AG04450 (cell line): ENCODE results near the gene CLSTN3. TPM values are rescaled to one million over a fixed set of nuclear protein-coding genes. Genes with fewer than 3 reads are reported as not detected.

Experiments used
- CTCF ChIA-PET: fragments of 300-600, 350-600 bp; formaldehyde crosslinking; extraction: SDS; loops from one replicate; lab custom pipeline; 2022; ENCODE audit warnings: antibody characterized with exemption, inconsistent platforms; lab: Charles Lee
- POLR2A ChIA-PET: fragments of 350-600 bp; formaldehyde crosslinking; extraction: SDS; loops from one replicate; lab custom pipeline; 2021; ENCODE audit warnings: antibody characterized with exemption, inconsistent platforms; lab: Yijun Ruan, JAX
- DNase-seq: peaks from one replicate; pipeline ENCODE4 v3.0.0-alpha.2; 2011; ENCODE audit warnings: low read depth, low spot score
- H3K27ac ChIP-seq: one replicate; pipeline ENCODE4 v1.5.1; 2012; ENCODE audit warnings: low read depth, low read length, control low read depth
- H3K27me3 ChIP-seq: one replicate; pipeline ENCODE4 v1.6.0; 2012; ENCODE audit warnings: low read length; ENCODE audit not compliant: control insufficient read depth, insufficient read depth
- H3K4me3 ChIP-seq: 2 replicates; pipeline ENCODE4 v1.5.1; 2011; ENCODE audit warnings: mild to moderate bottlenecking, low read depth, low read length, control low read depth
- H3K9me3 ChIP-seq: 2 replicates; pipeline ENCODE4 v1.5.1; 2012; ENCODE audit warnings: low read length; ENCODE audit not compliant: control insufficient read depth, insufficient read depth
- CTCF ChIP-seq: IDR thresholded peaks from 2 replicates; pipeline ENCODE4 v1.5.1; 2011; ENCODE audit warnings: low read depth, low read length, control low read depth, inconsistent platforms
- polyA plus RNA-seq: library from polyadenylated mRNA; depleted of rRNA; stranded (reverse); fragments of >200 nt; gene quantifications from 2 replicates; pipeline ENCODE4 v1.2.3, GENCODE V29; 2011

Gene CLSTN3
- polyA plus RNA-seq, 1 experiment = 22.3 TPM

DNA sequence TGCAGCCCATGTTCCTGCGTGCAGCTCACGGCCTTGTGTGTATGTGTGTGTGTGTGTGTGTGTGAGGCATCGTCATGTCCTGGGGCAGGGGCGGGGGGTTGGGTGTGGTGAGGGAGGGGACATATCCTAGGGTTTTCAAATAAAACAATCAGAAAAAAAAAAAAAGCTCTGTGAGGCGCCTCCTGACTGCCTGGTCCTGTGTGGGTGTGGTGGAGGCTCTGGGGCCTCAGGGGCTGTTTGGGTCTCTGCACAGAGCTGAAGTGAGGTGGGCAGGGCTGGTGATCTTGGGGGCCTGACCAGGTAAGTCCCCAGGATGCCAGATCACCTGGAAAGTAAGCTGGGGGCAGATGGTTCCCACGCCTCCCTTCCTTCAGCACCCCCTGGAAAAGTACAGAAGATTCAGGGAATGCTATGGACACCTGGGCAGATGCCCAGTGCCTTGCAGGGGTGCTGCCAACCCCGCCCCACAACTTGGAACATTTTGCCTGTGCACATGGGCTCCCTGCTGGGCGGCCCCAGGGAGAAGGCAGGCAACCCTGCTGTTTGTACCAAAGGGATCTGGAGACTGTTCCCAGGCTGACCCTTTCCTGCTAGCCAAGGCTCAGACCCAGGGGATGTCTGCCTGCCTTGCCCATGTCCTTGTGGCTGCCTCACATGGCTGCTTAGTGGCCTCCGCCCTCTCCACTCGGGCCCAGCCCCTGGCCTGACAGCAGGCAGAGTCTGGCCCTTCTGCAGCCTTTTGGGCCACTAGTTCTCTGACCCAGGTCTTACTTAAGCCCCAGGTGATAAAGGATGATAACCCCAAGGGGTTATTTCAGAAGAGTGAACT lies 28.8 kb downstream of the CLSTN3 start:
- H3K27ac ChIP-seq = no peak overlapping the region
- DNase-seq = no peak
- TF ChIP-seq CTCF = no peak
- H3K27me3 ChIP-seq = peaks cover 15% of the 10 kb centered on the region
- POLR2A ChIA-PET = no interaction called here
- H3K9me3 ChIP-seq = no peaks in the 10 kb centered on the region
- H3K4me3 ChIP-seq = no peak overlapping the region
- CTCF ChIA-PET = interaction anchor here (0.5 kb wide), 1 partner anchor 778 kb away, joined by 3 read pairs; no protein-coding TSS in a partner anchor

DNA sequence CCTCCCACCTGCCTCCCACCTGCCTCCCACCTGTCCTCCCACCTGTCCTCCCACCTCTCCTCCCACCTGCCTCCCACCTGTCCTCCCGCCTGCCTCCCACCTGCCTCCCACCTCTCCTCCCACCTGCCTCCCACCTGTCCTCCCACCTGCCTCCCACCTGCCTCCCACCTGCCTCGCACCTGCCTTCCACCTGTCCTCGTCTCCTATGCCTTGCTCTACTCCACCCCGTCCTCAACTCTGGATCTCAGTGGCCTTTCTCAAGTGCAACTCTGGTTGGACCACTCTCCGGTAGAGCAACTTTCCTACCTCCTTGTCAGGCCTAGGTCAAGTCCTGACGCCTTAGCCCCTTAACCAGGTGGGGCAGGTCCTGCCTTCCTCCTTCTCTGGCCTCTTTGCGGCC lies 30.0 kb downstream of the CLSTN3 start:
- H3K9me3 ChIP-seq = no peaks in the 10 kb centered on the region
- H3K27me3 ChIP-seq = peaks cover 15% of the 10 kb centered on the region
- ChIA-PET POLR2A (no interaction called here), CTCF (interaction anchor here (6.0 kb wide), 1 partner anchor 15 kb away, joined by 45 read pairs; no protein-coding TSS in a partner anchor)
- H3K4me3 ChIP-seq = no peak overlapping the region
- no peak for TF ChIP-seq CTCF
- no peak overlapping the region for H3K27ac ChIP-seq
- DNase-seq = no peak

DNA sequence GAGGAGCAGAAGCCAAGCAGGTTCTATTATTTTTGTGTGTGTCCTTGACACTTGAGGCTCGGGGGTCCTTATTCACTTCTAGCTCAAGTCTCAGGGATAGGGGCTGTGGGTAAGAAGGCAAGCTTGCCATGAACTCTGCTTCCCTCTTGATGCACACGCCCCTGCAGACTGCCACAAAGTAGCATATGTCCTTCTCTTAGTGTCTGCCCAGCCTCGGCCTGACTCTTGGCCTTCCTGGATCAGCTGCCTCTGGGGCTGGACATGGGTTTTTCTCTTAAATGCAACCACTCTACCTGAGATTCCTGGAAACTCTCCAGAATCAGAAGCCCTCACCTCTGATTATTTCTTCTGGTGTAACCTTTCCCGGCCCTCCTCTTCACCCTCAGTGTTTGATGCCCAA lies 31.2 kb downstream of the CLSTN3 start:
- Histone ChIP-seq H3K27me3 (peaks cover 22% of the 10 kb centered on the region), H3K9me3 (peaks cover 4% of the 10 kb centered on the region; the same call in 1 of the 2 replicates), H3K4me3 (no peak overlapping the region), H3K27ac (no peak overlapping the region)
- DNase-seq = no peak
- no peak for TF ChIP-seq CTCF
- CTCF ChIA-PET = interaction anchor here (6.0 kb wide), 1 partner anchor 16 kb away, joined by 45 read pairs; no protein-coding TSS in a partner anchor
- POLR2A ChIA-PET = no interaction called here

- no peak for TF ChIP-seq CTCF
- H3K4me3 ChIP-seq = no peak overlapping the region
- peaks cover 22% of the 10 kb centered on the region for H3K27me3 ChIP-seq
- ChIA-PET CTCF (interaction anchor here (1.6 to 6.0 kb wide), 3 partner anchors 9 to 476 kb away, joined by 3 to 45 read pairs (median 4); no protein-coding TSS in a partner anchor), POLR2A (no interaction called here)
- DNase-seq = peak; percentile 13
- H3K9me3 ChIP-seq = peaks cover 4% of the 10 kb centered on the region; the same call in 1 of the 2 replicates
- H3K27ac ChIP-seq = no peak overlapping the region
These were observed 31.6 kb downstream of the CLSTN3 start for GRCh38 chr12:7161811-7162210.

GRCh38 chr12:7162691-7163114 lies 32.5 kb downstream of the CLSTN3 start:
- no peak overlapping the region for H3K27ac ChIP-seq
- TF ChIP-seq CTCF = peak; percentile 54
- H3K27me3 ChIP-seq = peaks cover 22% of the 10 kb centered on the region
- peaks cover 4% of the 10 kb centered on the region; the same call in 1 of the 2 replicates for H3K9me3 ChIP-seq
- no peak for DNase-seq
- CTCF ChIA-PET = interaction anchor here (0.8 to 6.0 kb wide), 6 partner anchors 8 to 475 kb away, joined by 3 to 45 read pairs (median 4); no protein-coding TSS in a partner anchor
- H3K4me3 ChIP-seq = no peak overlapping the region
- POLR2A ChIA-PET = no interaction called here
